ENCODE results near the gene CISD2. TPM values are rescaled to one million over a fixed set of nuclear protein-coding genes. Genes with fewer than 3 reads are reported as not detected.
"Not testable (repeated sequence)": the region's sequence is repeated elsewhere in the genome, so short reads cannot be mapped to it uniquely, and the experiment has no call there.

The CISD2 gene
- total RNA-seq, 1 donor from 2014 or later = 14.1 TPM

DNA sequence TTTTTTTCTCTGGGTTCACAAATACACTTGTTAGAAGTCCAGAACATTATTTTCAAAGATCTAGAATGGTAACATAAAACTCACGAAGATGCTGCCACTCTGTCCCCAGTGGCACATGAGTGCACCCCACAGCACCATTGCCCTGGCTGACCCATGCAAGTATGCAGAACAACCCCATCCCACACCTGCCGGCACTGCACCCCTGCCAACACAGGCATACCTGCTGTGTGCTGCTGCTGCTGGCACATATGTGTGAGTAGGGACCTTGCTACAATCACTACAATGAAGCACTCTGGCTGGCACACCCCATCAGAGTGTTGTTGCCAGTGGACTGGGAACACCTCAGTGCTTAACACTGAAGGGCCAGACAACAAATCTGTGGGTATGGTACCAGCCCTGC lies 66.9 kb downstream of the CISD2 start:
- no peak for DNase-seq

- DNase-seq = not testable (repeated sequence)
These were observed 69.3 kb downstream of the CISD2 start for GRCh38 chr4:102938063-102938462.

Small RNA genes lying within 50 kb of the gene (small RNA-seq; reads per million reads assigned to genes)
- not detected for gene RNU7-151P (ENCODE audit: low replicate concordance)

Other genes starting within 250 kb of the CISD2 start
- 35.1 TPM for gene MANBA, start 108.0 kb upstream of the CISD2 start, total RNA-seq
- 294 TPM for gene UBE2D3, start 41.4 kb upstream of the CISD2 start, total RNA-seq
- 2.7 TPM for gene SLC9B1, start 150.7 kb downstream of the CISD2 start, total RNA-seq
- 11.9 TPM for gene SLC9B2, start 207.8 kb downstream of the CISD2 start, total RNA-seq
- gene BDH2, start 230.8 kb downstream of the CISD2 start, total RNA-seq = 46.7 TPM

Measured in tongue (tissue), 3 donors.